Peyer's patch (tissue), 4 donors: ENCODE measurements around the gene PDP2. TPM values are rescaled to one million over a fixed set of nuclear protein-coding genes. Genes with fewer than 3 reads are reported as not detected.

Experiments
- DNase-seq, 3 donors: peaks; one replicate each; pipeline ENCODE4 v3.0.0-alpha.2; 2017 to 2019
- H3K27ac ChIP-seq, 4 donors: fragments of 200-600 bp; sonication (generic); one replicate each; pipeline ENCODE4 v1.5.1; 2016 to 2019
- H3K27me3 ChIP-seq, 2 donors: fragments of 200-600 bp; sonication (generic); one replicate each; pipeline ENCODE4 v1.5.1; 2019
- H3K36me3 ChIP-seq, 3 donors: fragments of 200-600 bp; sonication (generic); one replicate each; pipeline ENCODE4 v1.5.1; 2016 to 2019
- H3K4me1 ChIP-seq, 4 donors: fragments of 200-600 bp; sonication (generic); one replicate each; pipeline ENCODE4 v1.5.1; 2016 to 2019
- H3K4me3 ChIP-seq, 4 donors: fragments of 200-600 bp; sonication (generic); 1 replicate in 3 of 4; 2 replicates in 1 of 4; pipeline ENCODE4 v1.5.1; 2016 to 2019; ENCODE audit warnings: mild to moderate bottlenecking in 1 of 4
- H3K9me3 ChIP-seq, 4 donors: fragments of 200-600 bp; sonication (generic); one replicate each; pipeline ENCODE4 v1.5.1; 2016 to 2019; ENCODE audit warnings: mild to moderate bottlenecking in 1 of 4
- CTCF ChIP-seq, 6 experiments: fragments of 450-650 bp in 4 of 6; fragments of 200-600 bp in 2 of 6; sonication (generic) in 1 of 6; IDR thresholded peaks; one replicate each; pipeline ENCODE4 v1.5.1; 2017 to 2019; ENCODE audit warnings: antibody characterized with exemption in 6 of 6, mild to moderate bottlenecking in 3 of 6, moderate library complexity in 1 of 6
- POLR2A ChIP-seq, 2 donors: fragments of 450-650 bp; IDR thresholded peaks; one replicate each; pipeline ENCODE4 v1.5.1; 2017; ENCODE audit warnings: antibody characterized with exemption in 2 of 2, mild to moderate bottlenecking in 2 of 2, moderate library complexity in 2 of 2
- total RNA-seq, 4 donors: library from RNA; depleted of rRNA; stranded (reverse); fragments of >200 nt; gene quantifications; one replicate each; pipeline ENCODE4 v1.1.0, GENCODE V29; 2016

PDP2 gene
- total RNA-seq, 4 donors from 2014 or later, result 12.1 to 27.9 (median 15.3) TPM

DNA sequence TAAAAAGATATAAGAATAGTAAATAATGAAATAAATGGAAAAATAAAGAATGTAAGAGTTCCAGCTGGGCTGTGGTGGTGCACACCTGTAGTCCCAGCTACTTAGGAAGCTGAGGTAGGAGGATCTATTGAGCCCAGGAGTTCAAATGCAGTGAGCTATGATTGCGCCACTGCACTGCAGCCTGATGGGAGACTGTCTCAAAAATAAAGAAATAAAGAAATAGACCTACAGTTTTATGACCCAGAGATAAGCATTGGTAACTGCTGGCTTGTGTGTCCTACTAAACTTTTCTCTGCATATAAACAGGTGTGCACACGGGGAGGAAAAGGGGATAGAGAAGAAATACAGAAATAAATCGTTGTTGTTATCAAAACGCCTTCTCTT lies 7.8 kb upstream of the PDP2 start:
- no peak for DNase-seq

DNA sequence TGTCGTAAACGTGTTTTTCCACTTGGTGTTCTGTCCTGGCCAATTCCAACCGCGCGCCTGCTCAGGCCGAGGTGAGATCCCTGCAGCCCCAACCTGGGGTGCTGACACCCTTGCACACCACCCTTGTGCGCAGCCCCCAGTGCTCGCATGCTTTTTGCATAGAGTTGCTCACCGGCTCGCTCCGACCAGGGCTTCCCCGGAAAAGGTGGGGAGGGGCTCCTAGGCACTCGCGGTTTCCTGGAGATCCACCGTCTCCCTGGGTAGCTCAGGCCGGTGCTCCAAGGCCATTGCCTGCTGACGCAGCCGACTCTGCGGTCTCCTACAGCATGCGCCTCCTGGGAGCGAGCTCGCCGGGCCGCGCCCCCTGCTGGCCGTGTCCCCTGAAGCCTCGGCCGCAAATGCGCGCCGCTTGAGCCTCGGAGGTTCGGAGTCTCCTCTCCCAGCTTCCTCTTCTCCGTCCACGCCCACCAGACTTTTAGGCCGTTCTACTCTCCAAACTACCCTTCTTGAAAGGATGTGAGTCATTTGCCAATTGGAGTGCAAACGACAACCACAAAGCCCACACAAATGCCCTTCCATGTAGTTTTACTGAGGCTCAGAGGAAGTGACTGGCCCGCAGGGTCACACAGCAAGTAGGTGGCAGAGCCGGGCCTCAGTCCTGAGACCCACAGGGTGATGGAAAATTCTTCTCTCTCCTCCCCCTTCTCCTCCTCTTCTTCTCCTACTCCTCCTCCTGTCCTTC lies 7.2 kb upstream of the PDP2 start:
- TF ChIP-seq CTCF (IDR thresholded peaks at IDR 0.05), result peak; percentile 80 to 95 (median 90)
- no peak for TF ChIP-seq POLR2A (IDR thresholded peaks at IDR 0.05)
- DNase-seq, result peak; percentile 85 to 96 (median 93)
- peak overlapping the region; percentile 44 to 88 (median 71) for H3K27ac ChIP-seq
- peaks cover 0 to 21% (median 8%) of the 10 kb centered on the region in 4 donors for H3K4me1 ChIP-seq
- no peaks in the 10 kb centered on the region for H3K27me3 ChIP-seq
- H3K9me3 ChIP-seq, result no peaks in the 10 kb centered on the region
- peak overlapping the region; percentile 22 to 44 (median 40) for H3K4me3 ChIP-seq
- no peaks in the 10 kb centered on the region for H3K36me3 ChIP-seq

More for the DNA sequence above, 7.8 kb upstream of the PDP2 start:
- Histone ChIP-seq H3K27ac (peak overlapping the region; percentile 44 to 88 (median 71)), H3K36me3 (no peaks in the 10 kb centered on the region), H3K9me3 (no peaks in the 10 kb centered on the region), H3K4me1 (peaks cover 0 to 17% (median 8%) of the 10 kb centered on the region in 4 donors), H3K27me3 (no peaks in the 10 kb centered on the region), H3K4me3 (peak overlapping the region; percentile 22 to 44 (median 40))
- no peak for TF ChIP-seq POLR2A (IDR thresholded peaks at IDR 0.05)
- TF ChIP-seq CTCF (IDR thresholded peaks at IDR 0.05), result no peak

- TF ChIP-seq POLR2A (IDR thresholded peaks at IDR 0.05), result no peak
- no peak for TF ChIP-seq CTCF (IDR thresholded peaks at IDR 0.05)
- Histone ChIP-seq H3K9me3 (no peaks in the 10 kb centered on the region), H3K27ac (peak overlapping the region; percentile 44 to 88 (median 71)), H3K27me3 (no peaks in the 10 kb centered on the region), H3K4me1 (peaks cover 0 to 22% (median 8%) of the 10 kb centered on the region in 4 donors), H3K4me3 (no peak overlapping the region), H3K36me3 (no peaks in the 10 kb centered on the region)
- DNase-seq, result no peak
Observed at GRCh38 chr16:66873685-66874055, 6.6 kb upstream of the PDP2 start.

GRCh38 chr16:66874079-66874775 lies 6.1 kb upstream of the PDP2 start:
- H3K9me3 ChIP-seq, result no peaks in the 10 kb centered on the region
- H3K4me1 ChIP-seq, result peaks cover 0 to 22% (median 8%) of the 10 kb centered on the region in 4 donors
- H3K27me3 ChIP-seq, result no peaks in the 10 kb centered on the region
- DNase-seq, result no peak
- peak overlapping the region in 2 of 4 donors; percentile 15 to 22 for H3K27ac ChIP-seq
- TF ChIP-seq CTCF (IDR thresholded peaks at IDR 0.05) (no peak), POLR2A (IDR thresholded peaks at IDR 0.05) (no peak)
- no peak overlapping the region for H3K4me3 ChIP-seq
- no peaks in the 10 kb centered on the region for H3K36me3 ChIP-seq

GRCh38 chr16:66878067-66878466 lies 2.2 kb upstream of the PDP2 start:
- no peak for TF ChIP-seq POLR2A (IDR thresholded peaks at IDR 0.05)
- peak in 1 of 6 experiments; percentile 2 for TF ChIP-seq CTCF (IDR thresholded peaks at IDR 0.05)
- Histone ChIP-seq H3K27ac (peak overlapping the region in 1 of 4 donors; percentile 7), H3K4me3 (no peak overlapping the region), H3K9me3 (no peaks in the 10 kb centered on the region), H3K4me1 (peaks cover 0 to 20% (median 5%) of the 10 kb centered on the region in 4 donors), H3K36me3 (no peaks in the 10 kb centered on the region), H3K27me3 (no peaks in the 10 kb centered on the region)
- no peak for DNase-seq
